NCI-H748 (cell line): ENCODE results near the gene BLOC1S3.

Experiments used
- DNase-seq: peaks from one replicate; lab custom pipeline; 2025; ENCODE audit not compliant: unreplicated experiment; lab: John Stamatoyannopoulos, UW

BLOC1S3 gene, protein sequence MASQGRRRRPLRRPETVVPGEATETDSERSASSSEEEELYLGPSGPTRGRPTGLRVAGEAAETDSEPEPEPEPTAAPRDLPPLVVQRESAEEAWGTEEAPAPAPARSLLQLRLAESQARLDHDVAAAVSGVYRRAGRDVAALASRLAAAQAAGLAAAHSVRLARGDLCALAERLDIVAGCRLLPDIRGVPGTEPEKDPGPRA

DNA sequence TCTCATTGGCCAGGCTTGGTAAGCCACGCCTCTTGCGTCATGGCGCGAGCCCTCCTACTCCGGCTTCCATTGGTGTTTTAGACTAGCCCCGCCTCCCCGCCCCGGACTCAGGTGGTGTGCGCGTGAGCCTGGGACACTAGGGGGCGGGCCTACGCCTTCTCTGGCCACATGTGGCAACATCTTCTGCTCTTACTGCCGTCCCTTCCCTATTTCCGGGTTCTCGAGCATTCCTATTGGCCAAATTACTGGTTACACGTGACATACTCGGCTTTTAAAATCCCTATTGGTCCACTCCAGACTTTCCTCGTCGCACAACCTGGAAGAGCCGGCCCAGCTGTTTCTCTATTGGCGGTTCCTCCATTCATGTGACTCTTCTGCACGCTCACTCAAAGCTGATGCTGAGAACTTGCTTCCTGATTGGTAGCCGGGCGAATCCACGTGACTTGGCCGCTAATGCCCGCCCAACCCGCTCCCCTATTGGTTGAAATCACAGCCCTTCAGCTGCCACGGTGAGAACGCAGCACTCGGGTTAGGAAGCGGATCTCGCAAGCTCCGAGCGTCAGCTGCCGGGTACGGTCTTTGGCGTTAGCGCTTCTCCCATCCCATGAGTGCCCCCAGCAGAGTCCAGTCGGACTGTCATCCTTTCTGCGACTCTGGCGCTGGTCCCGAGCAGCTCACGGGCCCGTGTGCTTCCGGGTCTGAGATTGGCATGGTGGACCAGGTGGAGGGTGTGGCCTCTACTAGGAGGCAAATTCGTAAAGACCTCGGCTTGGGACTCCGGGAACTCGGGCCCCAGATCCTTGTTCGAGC, at the start of gene BLOC1S3:
Gene BLOC1S3, plus strand, starts transcription at position 523 of the 810 bp plus-strand sequence. CDS start 513 bp downstream, outside the sequence.
- DNase-seq: peak; percentile 100

- no peak for DNase-seq
These were observed 49.8 kb upstream of the BLOC1S3 start for GRCh38 chr19:45128806-45129205.

DNA sequence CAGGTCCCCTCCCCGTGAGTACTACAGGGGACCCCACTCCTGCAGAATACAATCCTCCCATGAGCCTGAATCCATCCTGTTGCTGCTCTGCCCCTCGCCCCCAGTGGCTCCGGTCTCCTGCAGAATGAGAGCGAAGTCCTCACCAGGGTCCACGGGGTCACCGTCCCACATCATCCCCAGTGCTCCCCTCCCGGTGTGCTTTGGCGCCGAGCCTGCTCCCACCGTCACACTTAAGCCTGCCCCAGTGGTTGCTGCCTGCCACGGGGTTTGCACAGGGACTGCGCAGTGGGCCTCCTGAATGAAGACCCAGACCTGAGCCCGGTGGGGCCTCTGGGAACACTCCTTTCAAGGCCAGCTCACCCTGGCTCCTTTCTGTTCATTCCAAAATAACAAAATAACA, 48.3 kb upstream of the BLOC1S3 start:
- no peak for DNase-seq

- peak; percentile 99 for DNase-seq
These were observed 47.5 kb upstream of the BLOC1S3 start for GRCh38 chr19:45130888-45131615.

GRCh38 chr19:45133661-45134060, 44.9 kb upstream of the BLOC1S3 start:
- no peak for DNase-seq

GRCh38 chr19:45135176-45135885, 43.3 kb upstream of the BLOC1S3 start:
- DNase-seq: no peak

DNA sequence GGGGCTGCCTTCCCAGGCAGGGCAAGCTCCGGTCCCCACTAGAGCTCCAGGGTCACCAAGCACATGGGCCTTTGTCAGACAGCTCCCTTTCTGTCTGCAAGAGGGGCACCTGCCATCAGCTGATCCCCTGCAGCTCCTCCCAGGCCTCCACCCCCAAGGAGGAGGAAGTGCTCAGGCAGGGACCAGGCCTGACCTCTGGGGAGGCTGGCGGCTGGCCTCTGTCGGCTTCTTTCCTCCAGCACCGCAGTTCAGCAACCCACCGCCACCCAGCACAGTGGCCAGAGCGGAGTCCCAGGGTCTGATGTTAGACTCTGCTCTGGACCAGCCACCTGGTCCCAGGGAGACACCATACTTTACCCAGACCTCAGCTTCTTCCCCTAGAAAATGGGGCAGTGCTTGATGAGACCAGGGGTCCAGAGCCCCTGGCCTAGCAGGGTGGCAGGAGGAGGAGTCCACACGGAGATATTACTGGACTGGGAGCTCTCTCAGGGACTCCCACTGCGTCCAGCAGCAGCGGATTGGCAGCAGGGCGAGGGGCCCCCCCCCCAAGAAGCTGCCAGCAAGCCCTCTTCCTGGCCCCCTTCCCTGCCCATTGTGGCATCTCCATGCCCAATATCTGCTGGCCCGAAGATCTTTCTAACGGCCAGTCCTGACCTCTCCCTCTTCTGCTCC, 41.9 kb upstream of the BLOC1S3 start:
- no peak for DNase-seq

DNA sequence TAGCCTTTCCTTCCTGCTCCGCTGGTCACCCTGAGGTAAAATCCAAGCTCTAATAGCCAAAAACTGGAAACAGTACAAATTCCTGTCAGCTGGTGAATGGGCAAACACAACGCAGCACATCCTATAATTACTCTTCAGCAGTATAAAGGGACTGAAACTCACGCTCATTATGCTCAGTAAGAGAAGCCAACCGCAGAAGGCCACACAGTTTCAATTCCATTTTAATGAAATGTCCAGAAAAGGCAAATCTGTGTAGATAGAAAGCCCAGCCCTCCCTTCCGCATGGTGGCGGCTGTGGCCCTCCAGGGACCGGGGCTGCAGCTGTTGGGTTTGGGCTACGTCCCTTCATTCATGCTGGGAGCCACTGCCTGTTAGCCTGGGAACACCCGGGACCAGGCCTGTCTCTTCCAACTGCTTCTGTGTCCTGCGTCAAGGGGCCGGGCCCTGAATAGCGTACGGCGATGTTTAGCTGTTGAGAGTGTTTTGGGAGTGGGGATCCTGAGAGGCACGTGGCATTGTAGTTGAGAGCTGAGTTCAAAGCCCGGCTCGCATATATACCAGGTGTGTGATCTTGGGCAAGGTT, 41.3 kb upstream of the BLOC1S3 start:
- DNase-seq: no peak

DNA sequence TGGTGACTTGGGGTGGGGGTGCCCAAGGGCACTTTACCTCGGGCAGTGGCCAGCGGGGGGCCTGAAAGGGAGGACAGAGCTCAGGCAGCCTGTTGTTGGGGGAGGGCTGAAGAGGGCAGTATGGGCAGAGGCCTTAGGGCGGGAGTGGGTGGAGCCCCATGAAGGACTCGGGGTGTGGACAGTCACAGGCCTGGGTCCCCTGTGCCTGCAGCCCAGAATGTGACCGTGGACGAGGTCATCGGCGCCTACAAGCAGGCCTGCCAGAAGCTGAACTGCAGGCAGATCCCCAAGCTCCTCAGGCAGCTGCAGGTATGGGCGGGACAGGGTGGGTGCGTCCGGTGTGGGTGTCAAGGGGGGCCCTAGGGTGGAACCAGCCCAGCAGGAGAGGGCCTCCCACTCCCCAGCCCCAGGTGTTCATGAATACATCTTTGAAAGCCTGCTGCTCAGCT, 40.3 kb upstream of the BLOC1S3 start:
- DNase-seq: no peak

DNA sequence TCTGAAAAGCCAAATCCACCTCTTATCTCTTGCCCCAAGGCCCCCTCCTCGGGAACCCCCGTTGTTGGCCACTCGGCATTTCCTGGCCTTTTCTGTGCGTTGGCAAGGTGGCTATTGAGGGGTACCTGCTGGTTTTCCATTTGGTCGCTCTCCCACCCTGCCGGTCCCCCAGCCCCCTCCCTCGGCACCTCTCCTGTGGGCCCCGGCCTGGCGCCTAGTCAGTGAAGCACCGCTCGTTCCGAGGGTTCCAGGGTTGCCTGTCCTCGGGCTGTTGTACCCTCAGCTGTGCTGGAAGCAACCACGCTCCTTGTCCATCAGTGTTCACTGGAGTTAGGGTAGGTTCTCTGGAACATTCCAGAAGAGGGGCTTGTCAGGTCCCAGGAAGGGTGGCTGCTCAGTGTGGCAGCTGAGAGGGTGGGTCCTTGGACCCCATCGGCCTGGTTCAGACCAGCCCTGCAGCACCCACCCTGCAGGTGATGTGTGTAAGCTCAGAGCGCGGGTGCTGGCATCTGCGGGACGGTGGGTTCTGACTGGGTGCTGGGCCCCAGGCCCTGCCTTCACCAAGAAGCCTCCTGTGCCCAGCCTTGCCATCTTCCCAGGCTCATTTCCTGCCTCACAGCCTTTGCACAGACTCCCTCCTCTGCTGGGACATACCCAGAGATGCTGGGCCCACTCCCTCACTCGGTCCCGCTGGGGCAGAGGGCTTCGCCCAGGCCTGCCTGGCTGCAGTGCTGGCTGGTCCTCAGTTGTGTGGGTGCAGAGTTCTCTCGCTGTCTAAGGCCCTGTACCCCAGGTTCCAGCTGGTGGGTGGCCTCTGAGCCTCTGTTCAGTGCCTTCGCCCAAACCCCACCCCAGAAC, 39.1 kb upstream of the BLOC1S3 start:
- DNase-seq: no peak

- DNase-seq: no peak
These were observed 38.5 kb upstream of the BLOC1S3 start for GRCh38 chr19:45140144-45140503.

DNA sequence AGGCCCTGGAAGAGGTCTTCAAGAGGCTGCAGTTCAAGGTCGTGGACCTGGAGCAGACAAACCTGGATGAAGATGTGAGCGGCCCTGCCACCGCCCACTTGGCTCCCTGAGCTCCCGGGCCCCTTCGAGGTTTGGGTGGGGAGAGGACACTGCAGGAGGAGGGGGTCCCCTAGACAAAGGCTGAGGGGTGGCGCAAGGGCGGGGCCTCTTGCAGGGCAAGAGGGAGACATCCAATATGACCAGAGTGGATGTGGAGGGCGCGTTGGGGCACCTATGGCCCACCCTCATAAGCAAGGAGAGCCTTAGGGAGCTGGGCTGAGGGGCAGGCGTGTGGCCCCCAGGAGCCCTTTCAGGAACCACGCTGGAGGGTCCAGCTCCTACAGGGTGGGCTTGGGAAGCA, 38.1 kb upstream of the BLOC1S3 start:
- DNase-seq: no peak

- DNase-seq: no peak
These were observed 37.2 kb upstream of the BLOC1S3 start for GRCh38 chr19:45141203-45141900.

DNA sequence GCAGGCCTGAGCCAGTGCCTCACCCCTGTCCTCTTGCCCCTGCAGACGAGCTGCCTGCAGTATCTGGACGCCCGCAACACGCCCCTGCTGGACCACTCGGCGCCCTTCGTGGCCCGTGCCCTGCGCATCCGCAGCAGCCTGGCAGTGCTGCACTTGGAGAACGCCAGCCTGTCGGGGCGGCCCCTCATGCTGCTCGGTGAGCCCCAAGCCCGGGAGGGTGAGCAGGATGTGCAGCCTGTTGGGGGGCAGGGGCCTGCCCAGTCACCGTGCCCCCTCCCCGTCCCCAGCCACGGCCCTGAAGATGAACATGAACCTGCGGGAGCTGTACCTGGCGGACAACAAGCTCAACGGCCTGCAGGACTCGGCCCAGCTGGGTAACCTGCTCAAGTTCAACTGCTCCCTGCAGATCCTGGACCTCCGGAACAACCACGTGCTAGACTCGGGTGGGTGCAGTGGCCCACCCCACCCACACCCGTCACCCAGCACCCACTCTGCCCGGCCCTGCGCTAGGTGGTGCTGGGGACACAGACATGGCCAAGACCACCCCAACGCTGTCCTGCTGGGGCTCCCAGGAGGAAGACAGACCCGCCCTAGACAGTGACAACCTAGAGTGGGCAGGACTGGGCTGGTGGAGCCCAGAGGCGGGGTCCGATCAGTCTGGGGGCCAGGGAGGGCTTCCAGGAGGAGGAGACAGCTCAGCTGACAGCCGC, 36.4 kb upstream of the BLOC1S3 start:
- no peak for DNase-seq

- no peak for DNase-seq
These were observed 35.9 kb upstream of the BLOC1S3 start for GRCh38 chr19:45142726-45143110.

GRCh38 chr19:45144431-45145269, 33.9 kb upstream of the BLOC1S3 start:
- DNase-seq: no peak
